ENCODE data around the gene ASXL2.
A peak's percentile ranks its signal among the peaks of the same experiment; 100 is the strongest.
"Not testable (repeated sequence)": the region's sequence is repeated elsewhere in the genome, so short reads cannot be mapped to it uniquely, and the experiment has no call there.

The ASXL2 gene

GRCh38 chr2:25878361-25879132, at the start of gene ASXL2:
Gene ASXL2, minus strand, starts transcription at chr2:25878487. Its CDS starts 265 bp downstream, at chr2:25878222.
- DNase-seq, result peak; percentile 98

DNA sequence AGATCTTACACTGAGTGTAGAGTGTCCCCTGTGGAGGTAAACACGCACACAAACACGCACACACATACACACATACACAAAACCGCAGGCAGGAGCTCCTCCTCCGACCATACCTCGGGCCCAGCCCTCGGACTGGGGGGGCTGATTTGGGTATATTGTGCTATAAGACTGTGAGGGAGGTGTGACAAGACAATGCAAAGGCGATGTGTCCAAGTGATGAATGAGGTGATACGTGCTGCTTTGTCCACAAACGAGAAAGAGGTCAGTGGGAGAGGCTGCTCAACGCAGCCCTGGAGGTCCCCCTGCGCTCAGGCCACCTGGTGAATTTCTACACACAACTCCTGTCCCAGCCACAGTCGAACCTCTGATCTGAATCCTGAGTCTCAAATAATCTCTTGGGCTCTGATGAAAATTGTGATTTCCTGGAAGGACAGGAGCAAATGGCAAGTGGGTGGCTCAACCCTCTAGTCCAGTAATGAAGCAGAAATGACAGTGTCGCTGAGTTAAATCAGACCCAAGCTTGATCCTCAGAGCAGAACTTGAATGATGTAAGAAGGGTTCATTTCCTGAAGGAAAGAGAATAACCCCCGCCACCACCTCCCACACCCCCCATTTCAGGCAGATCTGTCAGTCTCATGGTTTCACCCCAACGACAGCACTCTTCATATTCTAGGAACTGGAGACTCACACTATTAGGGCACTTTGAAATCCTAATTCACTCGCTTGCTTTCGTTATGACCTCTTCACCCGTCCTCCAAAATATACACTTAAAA, 48.9 kb upstream of the ASXL2 start:
- peak; percentile 54 for DNase-seq

- no peak for DNase-seq
Observed at GRCh38 chr2:25922501-25922900, 44.2 kb upstream of the ASXL2 start.

- DNase-seq, result no peak
Observed at GRCh38 chr2:25920786-25921415, 42.6 kb upstream of the ASXL2 start.

DNA sequence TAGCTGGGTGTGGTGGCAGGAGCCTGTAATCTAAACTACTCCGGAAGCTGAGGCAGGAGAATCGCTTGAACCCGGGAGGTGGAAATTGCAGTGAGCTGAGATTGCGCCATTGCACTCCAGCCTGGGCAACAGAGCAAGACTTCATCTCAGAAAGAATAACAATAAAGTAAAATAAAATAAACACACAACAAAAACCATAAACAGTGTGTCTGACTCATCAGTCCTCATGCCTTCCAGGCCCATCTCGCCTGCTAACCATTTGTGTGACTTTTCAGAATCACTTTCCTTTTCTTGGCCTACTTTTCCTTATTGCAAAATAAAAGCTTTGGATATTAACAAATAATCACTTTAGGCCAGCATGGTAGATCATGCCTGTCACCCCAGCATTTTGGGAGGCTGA, 42.0 kb upstream of the ASXL2 start:
- no peak for DNase-seq

GRCh38 chr2:25917832-25918231, 39.5 kb upstream of the ASXL2 start:
- DNase-seq, result no peak

DNA sequence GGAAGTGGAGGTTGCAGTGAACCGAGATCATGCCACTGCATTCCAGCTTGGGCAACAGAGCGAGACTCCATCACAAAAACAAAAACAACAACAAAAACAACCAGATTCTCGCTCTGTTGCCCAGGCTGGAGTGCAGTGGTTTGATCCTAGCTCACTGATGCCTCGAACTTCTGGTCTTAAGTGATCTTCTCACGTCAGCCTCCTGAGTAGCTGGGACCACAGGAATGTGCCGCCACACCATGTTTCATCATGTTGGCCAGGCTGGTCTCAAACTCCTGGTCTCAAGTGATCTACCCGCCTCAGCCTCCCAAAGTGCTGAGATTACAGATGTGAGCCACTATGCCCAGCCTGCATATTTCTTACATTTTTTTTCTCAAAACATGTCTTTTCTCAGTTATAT, 39.1 kb upstream of the ASXL2 start:
- not testable (repeated sequence) for DNase-seq

- peak; percentile 76 for DNase-seq
Observed at GRCh38 chr2:25915944-25916772, 37.9 kb upstream of the ASXL2 start.

DNA sequence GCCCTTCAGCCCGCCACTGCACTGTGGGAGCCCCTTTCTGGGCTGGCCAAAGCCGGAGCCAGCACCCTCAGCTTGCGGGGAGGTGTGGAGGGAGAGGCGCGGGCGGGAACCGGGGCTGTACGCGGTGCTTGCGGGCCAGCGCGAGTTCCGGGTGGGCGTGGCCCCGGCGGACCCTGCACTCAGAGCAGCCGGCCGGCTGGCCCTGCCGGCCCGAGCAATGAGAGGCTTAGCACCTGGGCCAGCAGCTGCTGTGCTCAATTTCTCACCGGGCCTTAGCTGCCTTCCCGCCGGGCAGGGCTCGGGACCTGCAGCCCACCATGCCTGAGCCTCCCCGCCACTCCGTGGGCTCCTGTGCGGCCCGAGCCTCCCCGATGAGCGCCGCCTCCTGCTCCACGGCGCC, 37.1 kb upstream of the ASXL2 start:
- not testable (repeated sequence) for DNase-seq

DNA sequence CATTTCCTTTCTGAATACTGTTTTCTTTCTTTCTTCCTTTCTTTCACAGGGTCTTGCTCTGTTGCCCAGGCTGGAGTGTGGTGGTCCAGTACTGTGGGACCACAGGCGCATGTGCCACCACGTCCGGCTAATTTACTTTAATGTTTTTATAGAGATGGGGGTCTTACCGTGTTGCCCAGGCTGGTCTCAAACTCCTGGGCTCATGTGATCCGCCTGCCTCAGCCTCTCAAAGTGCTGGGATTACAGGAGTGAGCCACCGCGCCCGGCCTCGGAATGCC, 35.3 kb upstream of the ASXL2 start:
- DNase-seq, result not testable (repeated sequence)

- no peak for DNase-seq
Observed at GRCh38 chr2:25912851-25913695, 34.8 kb upstream of the ASXL2 start.

DNA sequence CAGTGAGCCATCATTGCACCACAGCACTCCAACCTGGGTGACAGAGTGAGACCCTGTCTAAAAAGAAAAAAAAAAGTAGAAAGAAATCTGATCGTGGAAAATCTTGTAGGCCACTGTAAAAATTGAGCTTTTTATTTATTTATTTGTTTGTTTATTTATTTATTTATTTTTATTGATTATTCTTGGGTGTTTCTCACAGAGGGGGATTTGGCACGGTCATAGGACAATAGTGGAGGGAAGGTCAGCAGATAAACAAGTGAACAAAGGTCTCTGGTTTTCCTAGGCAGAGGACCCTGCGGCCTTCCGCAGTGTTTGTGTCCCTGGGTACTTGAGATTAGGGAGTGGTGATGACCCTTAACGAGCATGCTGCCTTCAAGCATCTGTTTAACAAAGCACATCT, 31.3 kb upstream of the ASXL2 start:
- DNase-seq, result not testable (repeated sequence)

DNA sequence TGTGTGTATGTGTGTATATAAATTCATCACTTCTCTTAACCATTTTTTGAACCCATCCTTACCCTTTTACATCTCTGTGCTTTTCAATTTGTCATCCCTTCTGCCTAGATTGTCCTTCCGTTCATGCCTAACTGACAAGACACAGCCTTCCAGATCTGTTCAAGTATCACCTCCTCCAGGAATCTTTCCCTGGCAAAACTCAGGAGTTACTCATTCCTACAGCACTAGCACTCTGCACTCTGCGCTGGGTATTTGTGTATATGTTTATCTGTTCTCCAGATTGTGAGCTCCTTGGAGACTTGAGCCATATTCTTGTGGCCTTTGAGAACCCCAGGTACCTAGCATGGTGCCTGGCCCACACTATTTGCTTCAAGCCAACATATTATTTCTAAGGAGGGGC, 26.8 kb upstream of the ASXL2 start:
- no peak for DNase-seq

DNA sequence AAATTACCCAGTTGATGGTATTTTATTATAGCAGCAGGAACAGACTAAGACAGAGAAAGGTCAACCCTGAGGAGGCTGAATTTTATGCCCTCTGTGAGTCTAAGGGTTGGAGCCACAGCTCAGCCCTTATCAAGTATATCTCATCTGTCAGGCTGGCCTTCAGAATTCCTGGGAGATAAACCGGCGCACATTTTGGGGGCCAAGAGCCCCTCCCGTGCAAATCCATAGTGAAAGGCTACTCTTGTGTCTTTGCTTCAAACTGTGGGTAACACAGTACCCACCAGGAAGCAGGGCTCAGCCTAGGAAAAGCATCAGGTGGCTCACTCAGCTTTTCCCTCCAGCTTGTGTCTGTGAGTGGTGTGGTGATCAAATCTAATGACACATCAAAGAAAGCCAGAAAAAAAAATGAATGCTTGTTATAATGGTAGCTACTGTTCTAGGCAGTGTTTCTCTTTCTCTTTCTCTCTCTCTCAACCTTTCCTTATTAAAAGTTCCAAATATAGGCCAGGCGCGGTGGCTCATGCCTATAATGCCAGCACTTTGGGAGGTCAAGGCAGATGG, 25.0 kb upstream of the ASXL2 start:
- no peak for DNase-seq

DNA sequence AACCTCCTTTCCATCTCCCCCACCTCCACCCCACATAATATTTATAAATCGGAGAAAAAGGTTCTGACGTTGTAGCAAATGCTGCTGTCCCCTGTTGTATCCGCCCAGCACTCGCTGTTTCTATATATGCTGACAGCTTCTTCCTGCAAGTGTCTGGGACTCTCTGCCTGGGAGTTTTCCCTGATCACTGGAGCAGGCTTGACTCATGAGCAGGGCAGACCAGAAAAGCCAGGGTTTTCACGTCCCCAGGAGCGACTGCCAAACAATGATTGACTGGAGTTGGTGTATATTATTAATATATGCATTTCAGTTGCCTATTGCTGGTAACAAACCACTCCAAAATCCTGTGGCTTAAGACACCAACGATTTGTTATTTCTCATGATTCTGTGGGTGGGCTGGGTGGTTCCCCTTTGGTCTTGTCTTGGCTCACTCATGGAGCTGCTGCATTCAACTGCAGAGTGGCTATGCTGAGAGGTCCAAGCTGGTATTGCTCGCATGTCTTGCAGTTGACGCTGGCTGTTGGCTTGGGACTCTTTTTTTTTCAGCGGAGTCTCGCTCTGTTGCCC, 21.2 kb upstream of the ASXL2 start:
- DNase-seq, result no peak

DNA sequence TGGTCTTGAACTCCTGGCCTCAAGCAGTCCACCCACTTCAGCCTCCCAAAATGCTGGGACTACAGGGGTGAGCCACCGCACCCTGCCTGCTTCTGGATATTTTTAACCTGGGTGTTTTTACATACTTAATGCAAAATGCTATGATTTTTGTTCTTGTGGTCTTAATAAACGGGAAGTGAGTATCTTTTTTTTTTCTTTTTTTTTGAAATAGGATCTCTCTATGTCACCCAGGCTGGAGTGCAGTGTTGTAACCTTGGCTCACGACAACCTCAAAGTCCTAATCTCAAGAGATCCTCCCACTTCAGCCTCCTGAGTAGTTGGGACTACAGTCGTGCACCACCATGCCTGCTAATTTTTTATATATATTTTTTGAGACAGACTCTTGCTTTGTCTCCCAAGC, 19.2 kb upstream of the ASXL2 start:
- no peak for DNase-seq

DNA sequence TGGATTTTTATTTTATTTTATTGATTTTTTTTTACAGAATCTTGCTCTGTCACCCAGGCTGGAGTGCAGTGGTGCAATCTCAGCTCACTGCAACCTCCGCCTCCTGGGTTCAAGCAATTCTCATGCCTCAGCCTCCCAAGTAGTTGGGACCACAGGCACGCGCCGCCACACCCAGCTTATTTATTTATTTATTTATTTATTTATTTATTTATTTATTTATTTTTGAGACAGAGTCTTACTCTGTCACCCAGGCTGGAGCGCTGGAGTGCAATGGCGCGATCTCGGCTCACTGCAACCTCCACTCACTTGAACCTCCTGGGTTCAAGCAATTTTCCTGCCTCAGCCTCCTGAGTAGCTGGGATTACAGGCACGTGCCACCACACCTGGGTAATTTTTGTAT, 18.0 kb upstream of the ASXL2 start:
- not testable (repeated sequence) for DNase-seq

DNA sequence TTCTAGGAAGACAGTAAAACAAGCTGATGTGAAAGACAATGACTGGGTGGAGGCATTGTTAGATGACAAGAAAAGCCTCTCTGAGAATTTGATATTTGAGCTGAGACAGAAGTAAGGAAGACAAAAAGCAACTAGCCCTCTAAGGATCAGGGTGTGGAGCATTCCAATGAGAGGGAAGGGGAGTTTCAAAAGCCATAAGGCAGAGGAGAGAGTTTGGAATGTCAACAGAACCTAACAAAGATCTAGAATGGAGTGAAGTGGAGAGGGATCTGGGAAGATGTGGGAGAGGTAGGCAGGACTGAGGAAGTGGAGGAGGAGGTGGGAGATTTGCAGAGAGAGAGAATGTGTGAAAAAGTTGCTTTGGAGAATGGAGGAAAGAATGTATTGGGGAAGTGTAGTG, 17.3 kb upstream of the ASXL2 start:
- DNase-seq, result no peak

DNA sequence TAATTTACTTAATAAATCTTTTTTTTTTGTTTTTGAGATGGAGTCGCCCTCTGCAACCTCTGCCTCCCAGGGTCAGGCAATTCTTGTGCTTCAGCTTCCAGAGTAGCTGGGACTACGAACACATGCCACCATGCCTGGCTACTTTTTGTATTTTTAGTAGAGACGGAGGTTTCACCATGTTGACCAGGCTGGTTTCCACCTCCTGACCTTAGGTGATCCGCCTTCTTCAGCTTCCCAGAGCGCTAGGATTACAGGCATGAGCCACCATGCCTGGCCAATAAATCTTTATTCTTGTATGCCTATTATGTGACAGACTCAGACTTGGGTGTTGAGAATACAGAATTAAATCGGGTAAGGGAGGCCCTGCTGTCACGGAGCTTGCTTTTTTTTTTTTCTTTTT, 16.7 kb upstream of the ASXL2 start:
- no peak for DNase-seq

- no peak for DNase-seq
Observed at GRCh38 chr2:25894135-25894830, 16.0 kb upstream of the ASXL2 start.

GRCh38 chr2:25891672-25892071, 13.4 kb upstream of the ASXL2 start:
- DNase-seq, result no peak

All from activated CD4-positive, alpha-beta T cell treated with anti-CD3 and anti-CD28 coated beads, Interleukin-2, Interleukin-6, amounts not matched to agents 100 ng/mL and 50 ng/mL, durations not matched to agents 16 hours and 8 hours (primary cell).